ENCODE measurements around the gene VPS52. TPM values are rescaled to one million over a fixed set of nuclear protein-coding genes. Genes with fewer than 3 reads are reported as not detected.

VPS52 gene
- total and polyA plus RNA-seq, 9 of the 15 experiments (the other 6 are each of a cell fraction or from before 2014, with no cell fraction given): 24.4 to 103 (median 40.2) TPM

- TF ChIP-seq ZNF274 (IDR thresholded peaks at IDR 0.05; ENCODE audit: borderline replicate concordance, low read depth, low read length) (no peak), SRSF7 (optimal IDR thresholded peaks at IDR 0.05; ENCODE audit: low read depth, low read length) (no peak), KLF13 (tag; IDR thresholded peaks at IDR 0.05; ENCODE audit: borderline replicate concordance, low read depth) (no peak), NR2C2 (CRISPR knock-in tag; IDR thresholded peaks at IDR 0.05) (no peak), NR2C2 (tag; IDR thresholded peaks at IDR 0.05) (no peak), SMARCA4 (IDR thresholded peaks at IDR 0.05) (no peak; the same call in 1 of the 2 replicates), CLOCK (CRISPR knock-in tag; IDR thresholded peaks at IDR 0.05; ENCODE audit: borderline replicate concordance) (no peak), ARNT (IDR thresholded peaks at IDR 0.05) (no peak; a peak in 1 of 4 replicates), NR3C1 (CRISPR knock-in tag; IDR thresholded peaks at IDR 0.05) (no peak), ZNF124 (CRISPR knock-in tag; IDR thresholded peaks at IDR 0.05) (no peak), HMGXB4 (CRISPR knock-in tag; IDR thresholded peaks at IDR 0.05) (no peak), GTF2A2 (tag; IDR thresholded peaks at IDR 0.05) (0 out of 2 replicates have a peak, but pooled peaks have one; percentile 36), ZNF212 (CRISPR knock-in tag; IDR thresholded peaks at IDR 0.05) (0 out of 2 replicates have a peak, but pooled peaks have one; percentile 50), SETDB1 (IDR thresholded peaks at IDR 0.05; ENCODE audit: low read length) (no peak), RBFOX2 (IDR thresholded peaks at IDR 0.05; ENCODE audit: low read depth, low read length) (no peak), ZNF41 (CRISPR knock-in tag; conservative IDR thresholded peaks at IDR 0.05) (no peak), IRF9 (tag; IDR thresholded peaks at IDR 0.05) (no peak), ZNF277 (CRISPR knock-in tag; IDR thresholded peaks at IDR 0.05; ENCODE audit: borderline replicate concordance) (no peak), ARHGAP35 (IDR thresholded peaks at IDR 0.05; ENCODE audit: partially characterized antibody) (no peak), BDP1 (IDR thresholded peaks at IDR 0.05; ENCODE audit: insufficient read depth, insufficient read length) (no peak), TEAD2 (tag; IDR thresholded peaks at IDR 0.05) (no peak)
Observed at GRCh38 chr6:33298773-33299236, 27.1 kb upstream of the VPS52 start, which contains the start of gene RGL2 (continued).
